ENCODE results near the gene CES3.

- TF ChIP-seq, protein P1, sequence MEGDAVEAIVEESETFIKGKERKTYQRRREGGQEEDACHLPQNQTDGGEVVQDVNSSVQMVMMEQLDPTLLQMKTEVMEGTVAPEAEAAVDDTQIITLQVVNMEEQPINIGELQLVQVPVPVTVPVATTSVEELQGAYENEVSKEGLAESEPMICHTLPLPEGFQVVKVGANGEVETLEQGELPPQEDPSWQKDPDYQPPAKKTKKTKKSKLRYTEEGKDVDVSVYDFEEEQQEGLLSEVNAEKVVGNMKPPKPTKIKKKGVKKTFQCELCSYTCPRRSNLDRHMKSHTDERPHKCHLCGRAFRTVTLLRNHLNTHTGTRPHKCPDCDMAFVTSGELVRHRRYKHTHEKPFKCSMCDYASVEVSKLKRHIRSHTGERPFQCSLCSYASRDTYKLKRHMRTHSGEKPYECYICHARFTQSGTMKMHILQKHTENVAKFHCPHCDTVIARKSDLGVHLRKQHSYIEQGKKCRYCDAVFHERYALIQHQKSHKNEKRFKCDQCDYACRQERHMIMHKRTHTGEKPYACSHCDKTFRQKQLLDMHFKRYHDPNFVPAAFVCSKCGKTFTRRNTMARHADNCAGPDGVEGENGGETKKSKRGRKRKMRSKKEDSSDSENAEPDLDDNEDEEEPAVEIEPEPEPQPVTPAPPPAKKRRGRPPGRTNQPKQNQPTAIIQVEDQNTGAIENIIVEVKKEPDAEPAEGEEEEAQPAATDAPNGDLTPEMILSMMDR (IDR thresholded peaks at IDR 0.05): no peak
- no peak for TF ChIP-seq POLR2A (IDR thresholded peaks at IDR 0.05)
Observed at GRCh38 chr16:66958857-66959703, 2.0 kb upstream of the CES3 start.
